LNCaP clone FGC (cell line): ENCODE results near the gene ARID1B.
A peak's percentile ranks its signal among the peaks of the same experiment; 100 is the strongest.

Experiments used
- DNase-seq: peaks from one replicate; pipeline ENCODE4 v3.0.0-alpha.2; 2011; ENCODE audit warnings: low read depth
- H3K4me3 ChIP-seq: 2 replicates; pipeline ENCODE4 v1.5.1; 2011; ENCODE audit warnings: mild to moderate bottlenecking, low read depth, low read length, control low read depth
- TF ChIP-seq, protein P1 (sequence below): IDR thresholded peaks from 2 replicates; pipeline ENCODE4 v1.5.1; 2012; ENCODE audit warnings: mild to moderate bottlenecking; ENCODE audit not compliant: control insufficient read depth, insufficient read depth; ENCODE audit errors: extremely low read depth

ARID1B gene

DNA sequence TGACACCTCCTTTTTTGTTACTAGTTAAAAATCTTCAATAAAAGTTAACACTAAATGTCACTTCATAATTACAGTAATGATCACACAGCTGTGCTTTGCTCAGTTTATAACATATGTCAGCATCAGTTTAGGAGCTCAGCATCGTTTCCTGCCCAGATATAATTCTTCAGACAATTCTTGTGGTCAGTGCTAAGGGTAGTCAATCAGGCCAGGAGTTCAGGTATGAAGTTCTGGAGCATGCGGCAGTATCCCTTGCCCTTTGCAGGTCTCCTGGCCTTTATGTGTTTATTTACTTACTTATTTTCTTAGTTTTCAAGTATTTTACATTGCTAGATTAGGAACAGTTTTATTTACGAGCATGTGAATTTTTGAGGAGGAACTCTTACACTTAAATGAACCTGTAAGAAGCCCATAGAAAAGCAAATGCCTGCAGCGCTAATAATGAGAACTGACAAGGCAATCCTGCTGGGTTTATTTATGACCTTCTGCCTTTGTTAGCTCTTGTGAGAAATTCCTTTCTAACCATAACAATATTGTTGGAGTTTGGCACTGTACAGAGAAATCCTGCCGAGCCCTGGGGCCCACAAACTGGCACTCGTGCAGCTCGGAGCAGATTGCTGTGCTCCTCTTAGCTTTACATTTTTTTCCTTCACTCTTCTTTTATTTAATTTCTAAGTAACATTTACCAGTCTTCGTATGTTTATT, 293.4 kb downstream of the ARID1B start:
- TF ChIP-seq, protein P1, sequence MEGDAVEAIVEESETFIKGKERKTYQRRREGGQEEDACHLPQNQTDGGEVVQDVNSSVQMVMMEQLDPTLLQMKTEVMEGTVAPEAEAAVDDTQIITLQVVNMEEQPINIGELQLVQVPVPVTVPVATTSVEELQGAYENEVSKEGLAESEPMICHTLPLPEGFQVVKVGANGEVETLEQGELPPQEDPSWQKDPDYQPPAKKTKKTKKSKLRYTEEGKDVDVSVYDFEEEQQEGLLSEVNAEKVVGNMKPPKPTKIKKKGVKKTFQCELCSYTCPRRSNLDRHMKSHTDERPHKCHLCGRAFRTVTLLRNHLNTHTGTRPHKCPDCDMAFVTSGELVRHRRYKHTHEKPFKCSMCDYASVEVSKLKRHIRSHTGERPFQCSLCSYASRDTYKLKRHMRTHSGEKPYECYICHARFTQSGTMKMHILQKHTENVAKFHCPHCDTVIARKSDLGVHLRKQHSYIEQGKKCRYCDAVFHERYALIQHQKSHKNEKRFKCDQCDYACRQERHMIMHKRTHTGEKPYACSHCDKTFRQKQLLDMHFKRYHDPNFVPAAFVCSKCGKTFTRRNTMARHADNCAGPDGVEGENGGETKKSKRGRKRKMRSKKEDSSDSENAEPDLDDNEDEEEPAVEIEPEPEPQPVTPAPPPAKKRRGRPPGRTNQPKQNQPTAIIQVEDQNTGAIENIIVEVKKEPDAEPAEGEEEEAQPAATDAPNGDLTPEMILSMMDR, result no peak
- no peak for DNase-seq
- no peak overlapping the region for H3K4me3 ChIP-seq

DNA sequence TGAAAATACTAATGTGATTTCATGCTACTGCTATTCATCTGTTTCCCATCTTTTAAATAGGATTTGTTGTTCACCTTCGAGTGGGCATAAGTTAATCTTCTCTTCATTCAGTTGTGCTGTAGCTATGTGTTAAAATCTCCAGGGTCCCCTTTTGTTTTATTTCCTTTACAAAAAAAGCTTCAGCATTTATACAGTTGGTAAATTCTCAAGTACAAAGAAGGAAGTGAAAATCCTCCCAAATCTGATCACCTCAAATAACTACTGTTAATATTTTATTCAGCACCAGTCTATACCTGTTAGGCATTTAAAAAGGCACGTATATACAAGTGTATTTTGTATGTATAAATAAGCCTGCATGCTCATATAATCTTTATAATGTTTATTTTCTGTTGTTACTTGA, 294.9 kb downstream of the ARID1B start:
- no peak for DNase-seq
- TF ChIP-seq, protein P1, result no peak
- H3K4me3 ChIP-seq, result no peak overlapping the region

DNA sequence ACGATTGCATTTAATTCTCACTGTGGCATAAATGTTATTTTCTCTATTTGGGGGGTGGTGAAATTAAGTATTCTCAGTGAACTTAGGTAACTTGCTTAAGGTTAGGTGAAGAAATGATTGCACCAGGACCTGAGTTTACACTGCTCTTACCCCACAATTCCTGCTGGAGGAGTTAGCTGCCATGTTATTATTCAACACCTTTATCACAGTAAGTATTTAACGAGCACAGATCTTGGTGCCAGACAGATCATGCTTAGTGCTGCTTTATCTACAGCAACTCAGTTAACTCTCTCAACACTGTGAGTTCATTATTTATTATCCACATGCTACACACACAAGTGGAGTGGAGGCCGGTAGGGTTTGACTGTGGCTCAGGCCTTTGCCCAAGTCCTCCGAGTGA, 296.4 kb downstream of the ARID1B start:
- no peak overlapping the region for H3K4me3 ChIP-seq
- DNase-seq, result no peak
- TF ChIP-seq, protein P1, result no peak

DNA sequence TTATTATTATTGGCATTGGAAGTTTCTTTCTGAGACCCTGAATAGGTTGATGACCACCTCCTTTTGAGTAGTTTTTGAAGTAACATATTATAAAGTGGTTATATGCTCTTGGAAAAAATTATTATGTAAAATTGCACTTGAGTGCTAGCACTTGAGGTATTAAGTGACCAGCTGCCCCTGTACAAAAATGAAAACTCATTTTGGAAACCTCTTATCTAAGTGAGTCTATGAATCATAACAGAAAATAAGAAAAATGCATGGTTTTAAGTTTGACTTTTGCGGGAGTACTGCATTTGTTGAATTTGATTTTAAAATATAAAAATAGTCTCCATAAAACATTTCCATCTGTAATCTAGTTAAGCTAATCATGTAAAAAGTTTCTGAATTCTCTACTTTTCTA, 297.8 kb downstream of the ARID1B start:
- H3K4me3 ChIP-seq, result no peak overlapping the region
- no peak for DNase-seq
- TF ChIP-seq, protein P1, result no peak

DNA sequence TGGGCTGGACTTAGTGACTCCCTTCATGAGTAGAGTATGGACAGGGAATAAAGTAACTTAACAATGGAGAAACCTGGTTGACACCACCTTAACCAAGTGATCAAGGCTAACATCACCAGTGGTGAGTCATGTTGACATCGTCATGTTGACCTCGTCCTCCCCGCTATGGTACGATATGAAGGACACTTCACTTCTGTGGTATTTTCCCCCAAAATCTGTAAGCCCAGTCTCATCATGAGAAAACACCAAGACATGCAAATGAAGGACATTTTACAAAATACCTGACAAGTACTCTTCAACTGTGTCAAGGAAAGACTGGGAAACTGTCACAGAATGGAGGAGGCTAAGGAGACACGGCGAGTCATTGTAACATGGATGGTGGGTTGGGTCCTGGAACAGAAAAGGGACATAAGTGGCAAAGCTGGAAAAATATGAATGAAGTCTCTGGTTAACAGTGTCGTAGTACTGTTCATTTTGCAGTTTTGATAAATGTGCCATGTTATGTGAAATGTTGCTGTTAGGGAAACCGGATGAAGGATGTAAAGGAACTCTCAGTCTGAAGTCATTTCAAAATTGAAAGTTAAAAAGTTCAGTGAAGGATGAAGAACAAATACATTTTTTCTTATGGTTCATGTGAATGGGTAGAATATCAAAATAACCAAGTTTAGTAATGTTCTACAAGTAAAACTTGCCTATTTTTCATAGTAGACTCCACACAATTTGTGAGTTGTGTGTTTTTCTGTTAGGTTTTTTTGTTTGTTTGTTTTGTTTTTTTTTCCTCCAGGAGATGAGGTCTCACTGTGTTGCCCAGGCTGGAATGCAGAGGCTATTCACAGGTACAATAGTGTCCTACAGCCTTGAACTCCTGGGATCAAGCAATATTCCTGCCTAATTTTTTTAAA, 298.6 kb downstream of the ARID1B start:
- H3K4me3 ChIP-seq, result no peak overlapping the region
- DNase-seq, result no peak
- TF ChIP-seq, protein P1, result no peak

DNA sequence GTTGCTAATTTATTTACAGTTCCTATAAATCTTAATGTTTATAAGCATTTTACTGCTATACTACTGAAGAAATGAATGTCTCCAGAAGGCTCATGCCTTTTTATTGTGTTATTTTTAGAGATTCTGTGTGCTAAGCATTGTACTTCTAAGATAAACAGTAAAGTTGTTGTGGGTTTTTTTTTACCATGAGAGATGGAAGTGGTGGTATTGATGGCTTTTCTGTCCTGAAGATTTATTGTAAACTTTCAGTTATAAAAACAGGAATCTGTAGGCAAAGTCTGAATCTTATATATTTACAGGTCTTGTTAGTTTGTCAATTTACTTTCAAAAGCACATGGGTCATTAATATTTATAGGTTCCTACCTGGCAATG, 299.3 kb downstream of the ARID1B start:
- DNase-seq, result peak; percentile 42
- TF ChIP-seq, protein P1, result no peak
- H3K4me3 ChIP-seq, result no peak overlapping the region
